Kidney (tissue), 14 donors: Measurements from ENCODE around the gene PSPC1. TPM values are rescaled to one million over a fixed set of nuclear protein-coding genes. Genes with fewer than 3 reads are reported as not detected.
"Not testable (repeated sequence)": the region's sequence is repeated elsewhere in the genome, so short reads cannot be mapped to it uniquely, and the experiment has no call there.

Experiments
- DNase-seq, 5 donors: peaks; one replicate each; pipeline ENCODE4 v3.0.0-alpha.2; 2013 to 2020
- FAIRE-seq: peaks from 2 replicates; lab custom pipeline; 2012; peaks lifted over from hg19 to GRCh38; lab: Jason Lieb, UNC
- H3K27ac ChIP-seq, 2 donors: one replicate each; pipeline ENCODE4 v1.7.0; 2013; ENCODE audit warnings: low read depth in 2 of 2, low read length in 2 of 2, inconsistent platforms in 1 of 2
- H3K27me3 ChIP-seq: one replicate; pipeline ENCODE4 v1.7.1; 2013; ENCODE audit warnings: low read length, inconsistent platforms; ENCODE audit not compliant: control insufficient read depth, insufficient read depth
- H3K36me3 ChIP-seq, 3 donors: one replicate each; pipeline versions ENCODE4 v1.7.0 to v1.7.1; 2013; ENCODE audit warnings: low read length in 3 of 3, control low read depth in 1 of 3, inconsistent platforms in 1 of 3; ENCODE audit not compliant: insufficient read depth in 3 of 3, control insufficient read depth in 2 of 3
- H3K4me1 ChIP-seq, 3 donors: one replicate each; pipeline versions ENCODE4 v1.7.0 to v1.7.1; 2013; ENCODE audit warnings: low read length in 3 of 3, inconsistent platforms in 1 of 3, low read depth in 1 of 3; ENCODE audit not compliant: control insufficient read depth in 2 of 3, insufficient read depth in 2 of 3
- H3K4me3 ChIP-seq, 3 donors: one replicate each; pipeline versions ENCODE4 v1.7.0 to v1.8.1; 2013; ENCODE audit warnings: low read length in 3 of 3, control low read depth in 1 of 3, inconsistent platforms in 1 of 3
- H3K9ac ChIP-seq, 3 donors: one replicate each; pipeline versions ENCODE4 v1.7.0 to v1.7.1; 2013; ENCODE audit warnings: low read length in 3 of 3, control low read depth in 1 of 3, inconsistent platforms in 1 of 3
- H3K9me3 ChIP-seq, 3 donors: one replicate each; pipeline versions ENCODE4 v1.7.0 to v1.7.1; 2013; ENCODE audit warnings: low read length in 3 of 3, control low read depth in 1 of 3, inconsistent platforms in 1 of 3; ENCODE audit not compliant: control insufficient read depth in 2 of 3, insufficient read depth in 1 of 3
- intact Hi-C: fragments of 100-400 bp; cut with DNase I; formaldehyde crosslinking; loops from one replicate; pipeline ENCODE4 v1.11.1; 2022
- polyA plus RNA-seq: library from polyadenylated mRNA; stranded (reverse); fragments of 350-450 nt; fragmentation: Illumina TruSeq; extraction: RNeasy Lipid Tissue Mini Kit (QIAGEN cat#74804); gene quantifications from one replicate; pipeline ENCODE4 v1.2.3, GENCODE V29; 2014; ENCODE audit warnings: low read depth, low replicate concordance; ENCODE audit not compliant: insufficient read depth
- total RNA-seq: library from RNA; stranded (reverse); fragmentation: NEBNext Ultra II Directional; extraction: Animal tissue kit (Norgen Biotek cat#: 25700); gene quantifications from one replicate; pipeline ENCODE4 v1.2.1, GENCODE V29; 2021
- TF ChIP-seq, protein P1 (sequence below): IDR thresholded peaks from 3 replicates; pipeline ENCODE4 v1.5.1; 2012; ENCODE audit warnings: mild to moderate bottlenecking, moderate library complexity, borderline replicate concordance; ENCODE audit not compliant: insufficient read depth; ENCODE audit errors: extremely low read depth
- donor health status: control.
- donor health status: control.
- donor health status: control.
- donor health status: control.
- donor health status: control.
- donor health status: DM: yes; HTN: yes; CAD: no.
- donor health status: Normal renal cell carcinoma (clear cell type).

Gene PSPC1
- total and polyA plus RNA-seq, 2 donors from 2014 or later: 31.8 to 57.6 TPM

DNA sequence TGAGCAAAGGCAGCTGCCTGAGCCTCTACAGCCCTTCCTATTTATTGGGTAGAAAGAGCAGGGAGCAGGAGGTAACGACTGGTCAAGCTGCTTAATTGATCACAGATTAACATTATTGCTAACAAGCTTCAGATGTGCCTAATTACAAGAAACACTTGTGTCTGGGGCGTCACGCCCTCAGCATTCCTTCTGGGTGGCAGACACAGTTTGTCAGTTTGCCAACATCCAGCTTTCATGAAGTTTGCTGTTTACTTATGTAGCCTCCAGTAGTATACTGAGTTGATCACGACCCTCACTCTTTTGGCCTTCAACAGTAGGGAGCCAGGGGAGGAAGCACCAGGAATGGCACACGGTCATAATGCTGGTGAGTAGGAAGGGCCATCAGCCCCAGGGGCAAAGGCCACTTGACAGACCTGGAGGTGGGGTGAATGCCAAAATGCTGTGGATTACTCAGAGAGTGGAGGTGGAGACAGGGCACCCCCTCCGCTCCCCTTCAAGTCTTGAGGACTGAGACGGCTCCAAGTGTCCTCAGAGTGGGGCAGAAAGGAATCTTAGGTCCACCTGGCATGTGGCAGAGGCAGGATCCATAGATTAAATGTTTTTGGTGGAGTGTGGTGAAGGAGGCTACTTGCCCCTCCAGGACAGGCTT, 34.9 kb upstream of the PSPC1 start:
- TF ChIP-seq, protein P1, sequence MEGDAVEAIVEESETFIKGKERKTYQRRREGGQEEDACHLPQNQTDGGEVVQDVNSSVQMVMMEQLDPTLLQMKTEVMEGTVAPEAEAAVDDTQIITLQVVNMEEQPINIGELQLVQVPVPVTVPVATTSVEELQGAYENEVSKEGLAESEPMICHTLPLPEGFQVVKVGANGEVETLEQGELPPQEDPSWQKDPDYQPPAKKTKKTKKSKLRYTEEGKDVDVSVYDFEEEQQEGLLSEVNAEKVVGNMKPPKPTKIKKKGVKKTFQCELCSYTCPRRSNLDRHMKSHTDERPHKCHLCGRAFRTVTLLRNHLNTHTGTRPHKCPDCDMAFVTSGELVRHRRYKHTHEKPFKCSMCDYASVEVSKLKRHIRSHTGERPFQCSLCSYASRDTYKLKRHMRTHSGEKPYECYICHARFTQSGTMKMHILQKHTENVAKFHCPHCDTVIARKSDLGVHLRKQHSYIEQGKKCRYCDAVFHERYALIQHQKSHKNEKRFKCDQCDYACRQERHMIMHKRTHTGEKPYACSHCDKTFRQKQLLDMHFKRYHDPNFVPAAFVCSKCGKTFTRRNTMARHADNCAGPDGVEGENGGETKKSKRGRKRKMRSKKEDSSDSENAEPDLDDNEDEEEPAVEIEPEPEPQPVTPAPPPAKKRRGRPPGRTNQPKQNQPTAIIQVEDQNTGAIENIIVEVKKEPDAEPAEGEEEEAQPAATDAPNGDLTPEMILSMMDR: no peak
- no peak overlapping the region for H3K4me3 ChIP-seq
- no peaks in the 10 kb centered on the region for H3K4me1 ChIP-seq
- H3K27ac ChIP-seq: no peak overlapping the region
- H3K27me3 ChIP-seq: no peaks in the 10 kb centered on the region
- no peaks in the 10 kb centered on the region for H3K9me3 ChIP-seq
- intact Hi-C loops: no loop called here
- peaks cover 2 to 6% (median 3%) of the 10 kb centered on the region in 3 donors for H3K36me3 ChIP-seq
- FAIRE-seq (no peak), DNase-seq (no peak)
- H3K9ac ChIP-seq: no peak overlapping the region

DNA sequence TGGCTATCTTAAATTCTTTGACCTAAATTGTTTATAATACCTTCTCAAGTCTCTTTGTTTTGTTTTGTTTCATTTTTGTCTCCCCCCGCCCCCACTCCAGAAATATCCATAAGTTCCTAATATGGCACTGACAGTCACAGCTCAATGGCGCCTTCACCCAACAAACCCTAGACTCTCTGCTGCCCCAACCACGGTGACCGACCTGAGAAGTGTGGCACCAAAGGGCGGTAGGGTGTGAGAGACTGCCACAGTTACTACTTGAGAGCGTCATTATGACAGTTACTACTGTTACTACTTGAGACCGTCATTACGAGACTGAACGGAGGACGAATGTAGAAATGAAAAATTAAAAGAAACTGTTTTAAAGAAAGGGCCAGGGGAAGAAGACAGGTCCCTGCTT, 34.4 kb upstream of the PSPC1 start:
- Histone ChIP-seq H3K27me3 (no peaks in the 10 kb centered on the region), H3K4me1 (no peaks in the 10 kb centered on the region), H3K4me3 (no peak overlapping the region), H3K9ac (no peak overlapping the region), H3K27ac (no peak overlapping the region), H3K9me3 (no peaks in the 10 kb centered on the region), H3K36me3 (peaks cover 2 to 6% (median 3%) of the 10 kb centered on the region in 3 donors)
- DNase-seq (no peak), FAIRE-seq (no peak)
- intact Hi-C loops: no loop called here
- TF ChIP-seq, protein P1: no peak

DNA sequence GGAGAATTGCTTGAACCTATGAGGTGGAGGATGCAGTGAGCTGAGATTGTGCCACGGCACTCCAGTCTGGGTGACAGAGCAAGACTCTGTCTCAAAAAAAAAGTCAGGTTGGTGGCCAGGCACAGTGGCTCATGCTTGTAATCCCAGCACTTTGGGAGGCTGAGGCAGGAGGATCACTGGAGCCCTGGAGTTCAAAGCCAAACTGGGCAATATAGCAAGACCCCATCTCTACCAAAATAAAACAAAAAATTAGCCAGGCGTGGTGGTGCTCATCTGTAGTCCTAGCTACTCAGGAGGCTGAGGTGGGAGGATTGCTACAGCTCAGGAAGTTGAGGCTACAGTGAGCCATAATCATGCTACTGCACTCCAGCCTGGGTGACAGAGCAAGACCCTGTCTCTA, 33.1 kb upstream of the PSPC1 start:
- H3K27me3 ChIP-seq, H3K36me3 ChIP-seq, H3K4me1 ChIP-seq, H3K9me3 ChIP-seq, H3K9ac ChIP-seq, FAIRE-seq, intact Hi-C loops, H3K27ac ChIP-seq, DNase-seq, H3K4me3 ChIP-seq: not testable (repeated sequence)

DNA sequence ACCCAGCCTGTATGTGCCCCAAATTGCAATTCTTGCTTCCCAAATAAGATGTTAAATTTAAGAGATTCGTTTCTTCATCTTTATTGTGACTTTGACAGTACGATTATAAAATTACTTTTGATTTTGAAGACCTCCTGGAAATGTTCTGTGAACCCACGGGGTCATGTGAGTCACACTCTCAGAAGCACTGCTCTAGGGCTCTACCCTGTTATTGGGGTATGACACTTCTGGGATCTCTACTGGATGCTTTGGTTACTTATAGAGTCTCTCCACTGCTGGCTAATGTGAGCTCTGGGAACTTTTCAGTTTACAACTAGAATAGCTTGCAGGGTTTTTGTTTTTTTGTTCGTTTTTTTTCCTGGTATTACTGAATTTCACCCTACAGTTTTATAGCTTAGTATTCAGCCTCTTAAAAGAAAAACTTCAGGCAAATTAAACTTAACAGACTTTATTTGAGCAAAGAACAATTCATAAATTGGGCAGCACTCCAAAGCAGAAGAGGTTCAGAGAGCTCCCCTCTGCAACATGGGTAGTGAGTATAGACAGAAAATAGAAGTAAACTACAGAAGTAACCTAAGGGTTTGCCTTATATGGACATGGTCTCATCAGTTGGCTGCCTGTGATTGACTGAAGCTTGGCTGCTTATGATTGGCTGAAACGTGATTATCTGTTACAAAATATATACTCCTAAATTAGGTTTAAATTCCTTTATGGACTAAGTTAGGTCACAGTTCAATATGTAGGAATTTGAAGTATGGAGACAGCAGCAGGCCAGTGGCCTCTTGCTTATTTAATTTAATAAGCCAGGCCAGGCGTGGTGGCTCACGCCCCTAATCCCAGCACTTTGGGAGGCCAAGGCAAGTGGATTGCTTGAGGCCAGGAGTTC, 28.5 kb upstream of the PSPC1 start:
- no peak overlapping the region for H3K9ac ChIP-seq
- TF ChIP-seq, protein P1: no peak
- no peak overlapping the region for H3K4me3 ChIP-seq
- DNase-seq: no peak
- H3K36me3 ChIP-seq: no peaks in the 10 kb centered on the region
- FAIRE-seq: no peak
- intact Hi-C loops: no loop called here
- no peaks in the 10 kb centered on the region for H3K27me3 ChIP-seq
- no peaks in the 10 kb centered on the region for H3K4me1 ChIP-seq
- no peak overlapping the region for H3K27ac ChIP-seq
- no peaks in the 10 kb centered on the region for H3K9me3 ChIP-seq
